HG03442 (cell line): ENCODE results near the gene DUSP9.
"Not testable (repeated sequence)": the region's sequence is repeated elsewhere in the genome, so short reads cannot be mapped to it uniquely, and the experiment has no call there.

Source experiments
- ATAC-seq: cut with Tn5 transposase; IDR thresholded peaks from one replicate; pipeline ENCODE4 v1.9.1; 2021; ENCODE audit warnings: mild to moderate bottlenecking, moderate library complexity; ENCODE audit not compliant: unreplicated experiment

The DUSP9 gene

GRCh38 chrX:153689654-153690465 lies 42.9 kb downstream of the DUSP9 start:
- no peak for ATAC-seq

GRCh38 chrX:153690466-153690865 lies 43.5 kb downstream of the DUSP9 start:
- ATAC-seq, result no peak

- ATAC-seq, result not testable (repeated sequence)
Observed at GRCh38 chrX:153691032-153691827, 44.2 kb downstream of the DUSP9 start.

- ATAC-seq, result no peak
Observed at GRCh38 chrX:153692003-153692402, 45.0 kb downstream of the DUSP9 start.

- ATAC-seq, result no peak
Observed at GRCh38 chrX:153692611-153693156, 45.7 kb downstream of the DUSP9 start.

- no peak for ATAC-seq
Observed at GRCh38 chrX:153693216-153694086, 46.4 kb downstream of the DUSP9 start.

GRCh38 chrX:153694256-153694655 lies 47.3 kb downstream of the DUSP9 start:
- ATAC-seq, result not testable (repeated sequence)

- no peak for ATAC-seq
Observed at GRCh38 chrX:153694687-153695270, 47.8 kb downstream of the DUSP9 start.

GRCh38 chrX:153696100-153696499 lies 49.1 kb downstream of the DUSP9 start:
- ATAC-seq, result no peak

GRCh38 chrX:153696538-153696937 lies 49.5 kb downstream of the DUSP9 start:
- not testable (repeated sequence) for ATAC-seq

- not testable (repeated sequence) for ATAC-seq
Observed at GRCh38 chrX:153696986-153697722, 50.2 kb downstream of the DUSP9 start.

- ATAC-seq, result no peak
Observed at GRCh38 chrX:153697924-153698865, 51.2 kb downstream of the DUSP9 start.

- ATAC-seq, result not testable (repeated sequence)
Observed at GRCh38 chrX:153699210-153699783, 52.3 kb downstream of the DUSP9 start.

- not testable (repeated sequence) for ATAC-seq
Observed at GRCh38 chrX:153699784-153700371, 52.9 kb downstream of the DUSP9 start.

GRCh38 chrX:153700376-153700945 lies 53.5 kb downstream of the DUSP9 start:
- ATAC-seq, result no peak
